Measurements from ENCODE around the gene YWHAB.

The YWHAB gene

GRCh38 chr20:44921447-44921846 is 35.9 kb downstream of the YWHAB start:
- H3K4me3 ChIP-seq (ENCODE audit: low read depth, low read length), result no peak overlapping the region
- DNase-seq (ENCODE audit: low read depth), result no peak
- TF ChIP-seq CTCF (IDR thresholded peaks at IDR 0.05; ENCODE audit: low read depth, low read length, missing control alignments), result no peak

GRCh38 chr20:44924541-44924940 is 39.0 kb downstream of the YWHAB start:
- no peak for DNase-seq (ENCODE audit: low read depth)
- no peak for TF ChIP-seq CTCF (IDR thresholded peaks at IDR 0.05; ENCODE audit: low read depth, low read length, missing control alignments)
- H3K4me3 ChIP-seq (ENCODE audit: low read depth, low read length), result no peak overlapping the region

- H3K4me3 ChIP-seq (ENCODE audit: low read depth, low read length), result no peak overlapping the region
- TF ChIP-seq CTCF (IDR thresholded peaks at IDR 0.05; ENCODE audit: low read depth, low read length, missing control alignments), result no peak
- no peak for DNase-seq (ENCODE audit: low read depth)
These were observed 43.1 kb downstream of the YWHAB start for GRCh38 chr20:44928595-44928994.

- DNase-seq (ENCODE audit: low read depth), result no peak
- TF ChIP-seq CTCF (IDR thresholded peaks at IDR 0.05; ENCODE audit: low read depth, low read length, missing control alignments), result no peak
- no peak overlapping the region for H3K4me3 ChIP-seq (ENCODE audit: low read depth, low read length)
These were observed 45.1 kb downstream of the YWHAB start for GRCh38 chr20:44930517-44931168.

- TF ChIP-seq CTCF (IDR thresholded peaks at IDR 0.05; ENCODE audit: low read depth, low read length, missing control alignments), result no peak
- no peak for DNase-seq (ENCODE audit: low read depth)
- H3K4me3 ChIP-seq (ENCODE audit: low read depth, low read length), result no peak overlapping the region
These were observed 46.4 kb downstream of the YWHAB start for GRCh38 chr20:44931911-44932310.

- TF ChIP-seq CTCF (IDR thresholded peaks at IDR 0.05; ENCODE audit: low read depth, low read length, missing control alignments), result no peak
- no peak overlapping the region for H3K4me3 ChIP-seq (ENCODE audit: low read depth, low read length)
- DNase-seq (ENCODE audit: low read depth), result no peak
These were observed 47.4 kb downstream of the YWHAB start for GRCh38 chr20:44932916-44933315.

GRCh38 chr20:44936510-44936909 is 51.0 kb downstream of the YWHAB start:
- DNase-seq (ENCODE audit: low read depth), result no peak
- TF ChIP-seq CTCF (IDR thresholded peaks at IDR 0.05; ENCODE audit: low read depth, low read length, missing control alignments), result no peak
- H3K4me3 ChIP-seq (ENCODE audit: low read depth, low read length), result no peak overlapping the region
